Activated CD4-positive, CD25-positive, alpha-beta regulatory T cell treated with anti-CD3 and anti-CD28 coated beads, Interleukin-2, amount 50 U/mL, for 24 hours (primary cell): ENCODE data around the gene CNP.

Experiments used
- ATAC-seq, 2 donors: fragments of 150-1000 bp; cut with Tn5 transposase; one replicate each; pipeline ENCODE4 v1.10.0; 2021; ENCODE audit warnings: mild to moderate bottlenecking in 1 of 2, moderate library complexity in 1 of 2

The CNP gene

DNA sequence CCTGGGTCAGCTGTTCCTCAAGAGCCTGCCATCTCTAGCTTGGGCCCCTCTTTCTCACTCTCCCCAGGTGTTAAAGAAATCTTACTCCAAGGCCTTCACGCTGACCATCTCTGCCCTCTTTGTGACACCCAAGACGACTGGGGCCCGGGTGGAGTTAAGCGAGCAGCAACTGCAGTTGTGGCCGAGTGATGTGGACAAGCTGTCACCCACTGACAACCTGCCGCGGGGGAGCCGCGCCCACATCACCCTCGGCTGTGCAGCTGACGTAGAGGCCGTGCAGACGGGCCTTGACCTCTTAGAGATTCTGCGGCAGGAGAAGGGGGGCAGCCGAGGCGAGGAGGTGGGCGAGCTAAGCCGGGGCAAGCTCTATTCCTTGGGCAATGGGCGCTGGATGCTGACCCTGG lies 6.8 kb downstream of the CNP start:
- ATAC-seq: no peak

DNA sequence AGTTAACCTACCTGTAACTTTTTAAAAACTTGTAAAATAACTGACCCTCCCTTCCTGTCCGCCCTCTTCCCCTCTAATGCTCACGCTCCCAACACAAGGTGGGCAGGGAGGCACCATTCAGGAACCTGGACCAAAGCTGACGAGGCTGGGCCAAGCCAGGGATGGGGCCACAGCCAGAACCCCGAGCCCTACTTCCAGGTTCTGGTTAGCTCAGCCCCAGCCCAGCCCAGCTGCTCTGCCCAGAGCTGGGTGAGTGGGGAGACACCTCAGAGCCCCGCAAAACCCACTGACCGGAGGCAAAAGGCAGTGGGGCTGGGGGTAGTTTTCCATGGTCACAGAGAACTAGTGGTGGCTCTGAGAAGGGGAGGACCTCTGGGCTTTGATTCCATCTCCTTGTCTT lies 7.4 kb downstream of the CNP start:
- no peak for ATAC-seq

DNA sequence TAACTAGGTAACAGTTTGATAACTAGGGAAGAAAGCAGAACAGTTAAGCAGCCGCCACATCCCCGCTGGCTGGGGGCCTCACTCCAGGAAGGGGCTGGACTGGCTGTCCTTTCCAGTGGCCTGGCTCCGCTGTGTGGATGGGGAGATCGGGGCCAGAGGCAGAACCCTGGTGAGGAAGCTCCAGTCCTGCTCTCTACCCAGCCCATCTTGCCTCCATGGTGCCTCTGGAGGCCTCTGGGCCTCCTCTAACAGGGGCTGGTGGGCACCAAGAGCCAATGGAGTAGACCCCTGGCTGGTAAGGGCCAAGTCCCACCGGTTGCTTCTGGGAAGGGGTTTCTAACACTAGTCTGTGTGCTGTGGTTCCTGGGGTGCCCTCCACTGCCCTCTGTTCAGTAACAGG lies 8.1 kb downstream of the CNP start:
- ATAC-seq: no peak

DNA sequence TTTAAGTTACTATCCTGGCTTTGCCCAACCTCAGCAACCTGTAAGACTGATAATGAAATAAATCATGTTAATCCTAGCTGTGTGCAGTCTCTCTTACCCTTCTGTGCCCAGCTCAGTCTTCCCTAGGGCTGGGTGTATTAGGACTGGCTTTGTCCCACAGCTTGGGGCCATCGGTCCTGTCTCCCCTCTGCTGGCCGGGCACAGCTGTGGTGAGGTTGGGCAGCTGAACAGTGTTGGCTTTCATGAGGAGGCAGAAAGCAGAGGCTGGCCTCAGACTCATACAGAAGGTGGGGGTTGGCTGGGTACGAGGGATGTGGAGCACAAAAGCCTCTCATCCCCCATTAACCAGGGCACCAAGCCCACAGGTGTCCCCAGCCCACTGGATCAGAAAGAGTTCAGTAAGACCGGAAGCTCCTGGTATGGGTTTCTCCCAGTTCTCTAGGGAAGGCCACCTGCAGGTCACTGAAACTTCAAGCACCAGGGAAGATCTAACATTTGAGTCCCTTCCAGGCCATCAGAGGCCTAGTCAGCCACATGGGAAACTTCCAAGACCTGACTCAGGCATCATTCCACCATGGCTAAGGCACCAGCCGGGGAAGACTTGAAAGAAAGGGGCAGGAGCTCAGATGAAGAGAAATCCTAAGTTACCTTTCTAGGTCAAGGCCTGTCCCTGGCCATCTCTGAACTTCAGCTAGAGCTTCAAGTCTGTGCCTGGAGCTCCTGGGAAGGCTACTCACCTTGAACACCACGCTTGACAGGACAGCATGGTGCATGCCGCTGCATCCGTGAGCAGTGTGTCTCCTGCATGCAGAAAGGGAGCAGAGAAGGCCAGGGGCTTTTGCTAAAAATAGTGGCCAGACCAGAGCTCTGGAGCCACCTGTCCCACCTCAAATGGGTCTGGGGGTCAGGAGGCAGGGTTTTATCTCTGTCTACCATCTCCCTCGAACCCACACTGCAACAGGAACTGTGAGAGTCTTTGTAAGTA lies 8.8 kb downstream of the CNP start:
- ATAC-seq: no peak

- no peak for ATAC-seq
Observed at GRCh38 chr17:41976142-41976768, 9.7 kb downstream of the CNP start.

- no peak for ATAC-seq
Observed at GRCh38 chr17:41977991-41978390, 11.4 kb downstream of the CNP start.

GRCh38 chr17:41982026-41982760 lies 15.6 kb downstream of the CNP start:
- ATAC-seq: no peak

DNA sequence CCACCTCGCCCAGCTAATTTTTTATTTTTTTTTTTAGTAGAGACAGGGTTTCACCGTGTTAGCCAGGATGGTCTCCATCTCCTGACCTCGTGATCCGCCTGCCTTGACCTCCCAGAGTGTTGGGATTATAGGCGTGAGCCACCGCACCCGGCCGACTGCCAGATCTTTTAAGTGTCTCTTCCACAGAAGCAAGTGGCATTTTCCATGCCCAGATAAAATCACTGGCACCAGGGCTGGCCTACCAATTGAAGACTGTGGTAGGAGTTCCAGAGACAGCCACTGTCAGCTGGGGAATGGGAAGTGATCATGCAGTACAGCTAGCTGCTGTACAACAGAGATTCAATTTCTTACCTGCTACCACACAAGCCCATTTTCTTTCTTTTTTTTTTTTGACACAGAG lies 17.9 kb downstream of the CNP start:
- ATAC-seq: no peak

DNA sequence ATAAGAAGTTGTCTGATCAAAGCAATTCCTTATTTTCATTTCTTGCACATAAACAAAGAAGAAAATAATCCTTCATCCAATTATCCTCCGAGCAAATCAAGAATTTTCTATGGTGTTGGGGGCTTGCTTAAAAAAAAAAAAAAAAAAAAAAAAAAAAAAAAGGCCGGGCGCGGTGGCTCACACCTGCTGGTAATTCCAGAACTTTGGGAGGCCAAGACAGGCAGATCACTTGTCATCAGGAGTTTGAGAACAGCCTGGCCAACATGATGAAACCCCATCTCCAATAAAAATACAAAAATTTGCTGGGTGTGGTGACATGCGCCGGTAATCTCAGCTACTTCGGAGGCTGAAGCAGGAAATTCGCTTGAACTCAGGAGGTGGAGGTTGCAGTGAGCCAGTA lies 19.3 kb downstream of the CNP start:
- no peak for ATAC-seq

GRCh38 chr17:41986634-41987033 lies 20.0 kb downstream of the CNP start:
- no peak for ATAC-seq

DNA sequence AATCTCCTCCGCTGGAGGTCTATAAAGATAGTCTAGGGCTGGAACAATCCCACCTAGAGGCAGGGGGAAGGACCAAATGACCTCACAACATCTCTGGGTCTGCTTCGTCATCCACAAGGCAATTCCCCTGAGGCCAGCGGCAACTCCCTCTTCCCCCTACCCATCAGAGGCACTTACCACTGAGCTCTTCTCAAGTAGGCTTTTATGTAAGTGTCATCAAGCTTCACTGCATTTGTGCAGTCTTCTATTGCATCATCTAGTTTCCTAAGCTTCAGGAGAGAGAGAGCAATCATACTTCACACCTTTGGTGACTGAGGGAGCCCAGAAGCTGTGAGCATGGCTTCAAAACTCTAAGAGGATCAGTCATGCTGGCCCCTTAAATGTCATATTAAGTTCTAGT lies 21.0 kb downstream of the CNP start:
- ATAC-seq: peak; percentile 60 to 75

GRCh38 chr17:41988418-41988817 lies 21.8 kb downstream of the CNP start:
- ATAC-seq: no peak

- ATAC-seq: no peak
Observed at GRCh38 chr17:41989702-41990419, 23.3 kb downstream of the CNP start.

DNA sequence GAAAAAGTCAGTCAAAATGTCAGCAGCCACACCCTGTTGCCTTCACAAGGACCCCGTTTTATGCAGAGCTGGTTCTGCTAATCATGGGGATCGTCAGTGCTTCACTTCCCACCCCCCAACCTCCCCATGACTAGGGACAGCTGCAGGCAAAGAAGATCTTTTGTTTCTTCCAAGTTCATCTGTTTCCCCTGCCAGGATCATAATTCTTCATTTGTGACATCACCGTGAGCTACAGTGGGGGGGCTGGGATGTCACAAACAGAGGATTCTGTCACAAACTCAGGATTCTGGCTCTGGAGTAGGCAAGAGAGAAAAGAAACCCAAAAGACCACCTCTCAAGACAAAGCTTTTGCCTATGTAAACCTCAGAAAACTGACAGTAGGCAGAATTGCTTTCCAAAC lies 26.0 kb downstream of the CNP start:
- ATAC-seq: no peak

GRCh38 chr17:41996855-41997164 lies 30.2 kb downstream of the CNP start:
- no peak for ATAC-seq

DNA sequence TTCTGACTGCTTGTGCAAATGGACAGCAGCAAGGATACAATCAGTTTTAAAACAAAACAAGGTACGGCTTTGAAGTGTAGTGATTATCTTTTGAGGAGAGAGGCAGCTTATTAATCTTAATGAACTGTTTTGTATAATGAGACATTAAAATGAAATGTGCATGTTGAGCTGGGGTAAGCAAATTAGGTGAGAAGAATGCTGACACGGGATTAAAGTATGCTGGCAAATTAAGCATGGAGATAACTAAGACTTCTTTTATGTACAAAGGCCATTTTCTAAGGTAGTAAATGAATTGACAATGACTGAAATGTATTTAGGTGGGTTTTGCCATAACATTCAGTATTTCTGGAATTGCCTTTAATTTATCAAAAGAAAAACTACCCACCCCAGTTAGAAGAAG lies 31.9 kb downstream of the CNP start:
- no peak for ATAC-seq

- ATAC-seq: no peak
Observed at GRCh38 chr17:42000413-42001133, 34.0 kb downstream of the CNP start.

GRCh38 chr17:42001729-42002128 lies 35.1 kb downstream of the CNP start:
- no peak for ATAC-seq

- no peak for ATAC-seq
Observed at GRCh38 chr17:42002175-42002791, 35.7 kb downstream of the CNP start.

GRCh38 chr17:42002792-42003301 lies 36.3 kb downstream of the CNP start:
- no peak for ATAC-seq

DNA sequence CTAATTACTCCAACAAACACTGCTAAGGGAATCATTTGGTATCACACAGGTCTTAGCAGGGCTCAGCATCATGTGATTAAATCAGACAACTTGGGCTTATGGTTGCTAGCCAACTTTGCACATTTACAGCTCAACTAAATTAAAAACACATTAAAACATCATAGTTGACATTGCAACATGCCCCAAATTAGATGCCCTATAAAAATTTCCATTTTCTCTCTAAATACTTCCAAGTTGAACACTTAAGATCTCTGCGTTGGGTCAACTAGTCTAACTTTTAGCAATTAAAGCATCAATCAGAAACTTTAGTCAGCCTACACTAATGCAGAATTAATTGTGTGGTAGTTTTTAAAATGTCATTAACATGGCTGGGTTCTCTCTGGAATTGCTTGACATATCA lies 38.6 kb downstream of the CNP start:
- no peak for ATAC-seq

DNA sequence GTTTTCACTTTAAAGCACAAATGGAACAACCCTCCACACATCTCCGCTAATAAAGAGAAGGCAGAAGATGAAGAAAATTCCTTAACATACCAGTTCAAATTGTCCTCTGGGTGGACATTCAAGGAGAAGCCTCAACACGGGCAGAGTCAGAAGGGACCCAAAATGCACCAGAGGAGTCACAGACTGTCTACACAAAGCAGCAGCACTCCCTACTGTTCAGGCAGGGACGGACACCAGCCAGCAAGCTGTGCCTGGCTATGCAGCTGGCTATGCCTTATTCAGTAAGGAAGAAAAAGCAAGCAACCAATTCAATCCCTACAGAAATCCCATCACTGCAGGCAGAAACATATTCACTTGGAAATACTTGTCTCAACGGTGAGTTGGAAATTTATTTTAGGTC lies 42.6 kb downstream of the CNP start:
- ATAC-seq: no peak
